HEK293T (cell line): Measurements from ENCODE around the gene NRP1.

Experiments
- CTCF ChIA-PET: fragments of 350-600 bp; formaldehyde crosslinking; extraction: SDS; loops from one replicate; lab custom pipeline; 2021; ENCODE audit warnings: antibody characterized with exemption, inconsistent platforms; lab: Yijun Ruan, JAX
- POLR2A ChIA-PET: fragments of 350-600 bp; formaldehyde crosslinking; extraction: SDS; loops from one replicate; lab custom pipeline; 2020; ENCODE audit warnings: antibody characterized with exemption, inconsistent platforms; lab: Yijun Ruan, JAX
- DNase-seq: peaks from one replicate; pipeline ENCODE4 v3.0.0; 2012; ENCODE audit warnings: mixed read lengths; ENCODE audit errors: extremely low spot score
- ARNT ChIP-seq: fragments of 450-650 bp; IDR thresholded peaks from 2 replicates; pipeline ENCODE4 v1.6.1; 2017; ENCODE audit warnings: mild to moderate bottlenecking
- BHLHE40 ChIP-seq: fragments of 450-650 bp; IDR thresholded peaks from 2 replicates; pipeline ENCODE4 v1.6.1; 2016; ENCODE audit warnings: mild to moderate bottlenecking, moderate library complexity, borderline replicate concordance
- CTBP1 ChIP-seq: fragments of 450-650 bp; IDR thresholded peaks from 2 replicates; pipeline ENCODE4 v1.6.1; 2016; ENCODE audit warnings: borderline replicate concordance
- ELF4 ChIP-seq: fragments of 450-650 bp; IDR thresholded peaks from 2 replicates; pipeline ENCODE4 v1.6.1; 2017; ENCODE audit warnings: antibody characterized with exemption
- FOXA1 ChIP-seq: fragments of 450-650 bp; IDR thresholded peaks from 2 replicates; pipeline ENCODE4 v1.6.1; 2016; ENCODE audit warnings: mild to moderate bottlenecking
- FOXK2 ChIP-seq: fragments of 450-650 bp; IDR thresholded peaks from 2 replicates; pipeline ENCODE4 v1.6.1; 2016; ENCODE audit warnings: mild to moderate bottlenecking
- FOXM1 ChIP-seq: fragments of 450-650 bp; IDR thresholded peaks from 2 replicates; pipeline ENCODE4 v1.6.1; 2017; ENCODE audit warnings: mild to moderate bottlenecking, borderline replicate concordance
- HDGF ChIP-seq: fragments of 450-650 bp; IDR thresholded peaks from 2 replicates; pipeline ENCODE4 v1.6.1; 2017; ENCODE audit warnings: antibody characterized with exemption, borderline replicate concordance
- L3MBTL2 ChIP-seq: fragments of 450-650 bp; conservative IDR thresholded peaks from 2 replicates; pipeline ENCODE4 v1.6.1; 2016; ENCODE audit warnings: mild to moderate bottlenecking
- LEF1 ChIP-seq: fragments of 450-650 bp; IDR thresholded peaks from 2 replicates; pipeline ENCODE4 v1.6.1; 2017; ENCODE audit warnings: mild to moderate bottlenecking, borderline replicate concordance
- NFRKB ChIP-seq: fragments of 450-650 bp; IDR thresholded peaks from 2 replicates; pipeline ENCODE4 v1.6.1; 2016; ENCODE audit warnings: mild to moderate bottlenecking, moderate library complexity
- SP1 ChIP-seq: fragments of 450-650 bp; IDR thresholded peaks from 2 replicates; pipeline ENCODE4 v1.6.1; 2017
- SUZ12 ChIP-seq: fragments of 450-650 bp; IDR thresholded peaks from 2 replicates; pipeline ENCODE4 v1.6.1; 2016; ENCODE audit warnings: mild to moderate bottlenecking
- TARDBP ChIP-seq: fragments of 450-650 bp; IDR thresholded peaks from 2 replicates; pipeline ENCODE4 v1.6.1; 2016
- ZNF384 ChIP-seq: fragments of 450-650 bp; IDR thresholded peaks from 2 replicates; pipeline ENCODE4 v1.6.1; 2016
- TF ChIP-seq, protein P1 (sequence below): fragments of 450-650 bp; IDR thresholded peaks from 2 replicates; pipeline ENCODE4 v1.6.1; 2016

NRP1 gene

DNA sequence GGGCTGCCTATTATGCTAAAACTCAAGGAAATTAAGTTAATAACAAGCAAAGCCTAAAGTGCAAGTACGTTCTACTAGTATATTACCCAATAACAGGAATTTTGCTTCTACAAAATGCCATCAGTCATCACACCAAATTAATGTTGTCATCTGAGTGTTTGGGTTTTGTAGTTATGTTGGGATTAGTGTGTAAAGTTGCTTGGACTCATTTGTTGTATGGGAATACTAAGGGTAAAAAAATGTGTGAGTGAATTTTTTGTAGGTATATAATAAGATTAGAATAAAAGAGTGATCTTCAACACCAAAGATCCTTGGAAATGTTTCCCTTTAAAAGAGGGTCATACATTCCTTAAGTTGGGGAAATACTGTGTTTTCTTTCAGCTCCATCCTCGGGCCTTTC, 38.6 kb downstream of the NRP1 start:
- CTCF ChIA-PET: no interaction called here
- no peak for DNase-seq
- POLR2A ChIA-PET: no interaction called here
- TF ChIP-seq FOXM1 (no peak), FOXA1 (no peak), L3MBTL2 (no peak), ELF4 (no peak)
- TF ChIP-seq, protein P1, sequence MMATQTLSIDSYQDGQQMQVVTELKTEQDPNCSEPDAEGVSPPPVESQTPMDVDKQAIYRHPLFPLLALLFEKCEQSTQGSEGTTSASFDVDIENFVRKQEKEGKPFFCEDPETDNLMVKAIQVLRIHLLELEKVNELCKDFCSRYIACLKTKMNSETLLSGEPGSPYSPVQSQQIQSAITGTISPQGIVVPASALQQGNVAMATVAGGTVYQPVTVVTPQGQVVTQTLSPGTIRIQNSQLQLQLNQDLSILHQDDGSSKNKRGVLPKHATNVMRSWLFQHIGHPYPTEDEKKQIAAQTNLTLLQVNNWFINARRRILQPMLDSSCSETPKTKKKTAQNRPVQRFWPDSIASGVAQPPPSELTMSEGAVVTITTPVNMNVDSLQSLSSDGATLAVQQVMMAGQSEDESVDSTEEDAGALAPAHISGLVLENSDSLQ: no peak

DNA sequence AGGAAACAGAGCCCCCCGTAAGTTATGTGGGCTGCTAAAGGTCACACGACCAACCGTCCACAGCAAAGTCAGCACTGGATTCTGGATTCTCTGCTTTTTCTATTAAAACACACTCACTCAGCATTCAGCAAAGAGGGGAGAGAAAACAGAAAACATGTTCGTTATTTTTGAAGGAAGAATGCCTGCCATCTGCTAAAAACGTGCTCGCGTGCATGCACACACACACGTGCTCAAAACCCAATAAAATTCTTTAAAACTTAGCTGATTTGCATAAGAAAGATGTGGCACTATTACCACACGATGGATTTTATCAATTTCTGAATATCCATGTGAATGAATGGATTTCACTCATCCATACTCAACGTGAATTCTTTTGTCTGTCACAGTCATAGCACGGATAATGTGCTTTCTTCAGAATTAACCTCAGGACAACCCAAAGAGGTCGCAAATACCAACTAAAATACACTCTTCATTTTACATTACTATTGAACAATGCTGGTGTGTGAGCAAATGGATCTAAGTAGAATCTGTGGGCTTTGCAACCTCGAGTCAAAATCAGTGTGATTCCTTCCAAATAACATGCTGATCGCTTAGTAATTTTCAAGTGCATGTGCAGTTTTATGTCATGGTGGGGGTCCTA, 40.8 kb downstream of the NRP1 start:
- POLR2A ChIA-PET: no interaction called here
- TF ChIP-seq ARNT (no peak), FOXM1 (no peak), CTBP1 (no peak), ZNF384 (no peak), FOXK2 (no peak), ELF4 (no peak), LEF1 (no peak), L3MBTL2 (no peak), BHLHE40 (no peak), TARDBP (no peak), SUZ12 (no peak), SP1 (no peak), HDGF (no peak), NFRKB (no peak), FOXA1 (no peak)
- TF ChIP-seq, protein P1: no peak
- CTCF ChIA-PET: no interaction called here
- DNase-seq: no peak

DNA sequence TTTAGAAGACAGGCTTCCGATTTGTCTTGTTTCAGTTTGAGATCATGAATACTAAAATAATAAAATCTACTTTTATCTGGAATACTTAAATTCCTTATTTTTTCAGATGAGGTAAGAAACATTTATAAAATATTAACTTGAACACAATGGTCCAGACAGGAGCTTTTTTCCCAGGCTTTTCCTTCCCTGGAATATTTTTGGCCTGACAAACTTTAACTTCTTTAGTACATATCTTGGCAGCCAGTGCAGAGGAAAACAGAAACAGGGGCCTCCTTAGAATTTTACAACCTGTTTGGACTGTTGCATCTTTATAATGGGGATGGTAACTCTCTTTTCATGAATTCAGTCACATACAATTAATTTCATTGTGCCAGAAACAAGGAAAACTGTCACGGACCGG, 41.4 kb downstream of the NRP1 start:
- CTCF ChIA-PET: no interaction called here
- POLR2A ChIA-PET: interaction anchor here (0.6 kb wide), 1 partner anchor 40 kb away, joined by 3 read pairs; no protein-coding TSS in a partner anchor
- no peak for TF ChIP-seq FOXM1
- no peak for TF ChIP-seq ELF4
- no peak for TF ChIP-seq LEF1
- TF ChIP-seq CTBP1: no peak
- TF ChIP-seq FOXA1: no peak
- TF ChIP-seq SP1: no peak
- TF ChIP-seq TARDBP: no peak
- no peak for TF ChIP-seq ARNT
- TF ChIP-seq, protein P1: no peak
- TF ChIP-seq NFRKB: no peak
- DNase-seq: no peak

DNA sequence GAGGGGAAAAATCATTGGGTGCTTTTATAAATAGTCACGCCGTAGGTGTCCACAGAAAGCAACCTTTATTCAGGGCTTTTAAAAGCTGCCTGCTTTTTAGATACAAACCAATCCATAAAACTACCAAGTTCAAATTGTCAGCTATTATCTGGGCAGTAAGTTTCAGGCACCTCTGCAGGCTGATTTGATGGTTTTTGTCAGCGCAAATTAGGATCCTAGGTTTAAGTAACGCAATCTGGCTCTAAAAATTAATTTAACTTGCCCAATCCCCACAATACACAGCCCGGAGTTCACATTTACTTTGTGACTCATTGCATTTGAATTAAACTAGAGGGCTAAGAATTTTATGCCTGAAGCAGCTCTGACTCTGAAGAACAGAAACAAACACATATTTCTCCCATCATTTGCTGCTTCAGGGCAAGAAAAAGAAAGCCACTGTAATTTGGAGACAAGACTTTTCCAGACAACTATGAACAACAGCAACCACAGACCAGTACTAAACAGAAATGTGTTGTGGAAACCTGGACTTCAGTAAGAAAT, 43.3 kb downstream of the NRP1 start:
- POLR2A ChIA-PET: no interaction called here

More for the DNA sequence above, 43.3 kb downstream of the NRP1 start:
- DNase-seq: no peak
- no peak for TF ChIP-seq LEF1
- no peak for TF ChIP-seq FOXK2
- TF ChIP-seq SP1: no peak
- TF ChIP-seq, protein P1: no peak
- no peak for TF ChIP-seq NFRKB
- TF ChIP-seq FOXA1: no peak
- TF ChIP-seq HDGF: no peak
- TF ChIP-seq BHLHE40: no peak
- no peak for TF ChIP-seq CTBP1
- TF ChIP-seq ARNT: no peak
- TF ChIP-seq ZNF384: no peak
- no peak for TF ChIP-seq SUZ12
- no peak for TF ChIP-seq TARDBP
- no peak for TF ChIP-seq L3MBTL2
- TF ChIP-seq ELF4: no peak
- TF ChIP-seq FOXM1: no peak
- CTCF ChIA-PET: interaction anchor here (0.6 to 1.2 kb wide), 4 partner anchors 12 to 98 kb away, joined by 3 to 7 read pairs (median 5); no protein-coding TSS in a partner anchor
